GM19238 (cell line): ENCODE data around the gene VPS54.
"Not testable (repeated sequence)": the region's sequence is repeated elsewhere in the genome, so short reads cannot be mapped to it uniquely, and the experiment has no call there.

Experiments used
- DNase-seq: peaks from one replicate; pipeline ENCODE4 v3.0.0; 2011; ENCODE audit warnings: low spot score; ENCODE audit not compliant: insufficient read length

VPS54 gene

DNA sequence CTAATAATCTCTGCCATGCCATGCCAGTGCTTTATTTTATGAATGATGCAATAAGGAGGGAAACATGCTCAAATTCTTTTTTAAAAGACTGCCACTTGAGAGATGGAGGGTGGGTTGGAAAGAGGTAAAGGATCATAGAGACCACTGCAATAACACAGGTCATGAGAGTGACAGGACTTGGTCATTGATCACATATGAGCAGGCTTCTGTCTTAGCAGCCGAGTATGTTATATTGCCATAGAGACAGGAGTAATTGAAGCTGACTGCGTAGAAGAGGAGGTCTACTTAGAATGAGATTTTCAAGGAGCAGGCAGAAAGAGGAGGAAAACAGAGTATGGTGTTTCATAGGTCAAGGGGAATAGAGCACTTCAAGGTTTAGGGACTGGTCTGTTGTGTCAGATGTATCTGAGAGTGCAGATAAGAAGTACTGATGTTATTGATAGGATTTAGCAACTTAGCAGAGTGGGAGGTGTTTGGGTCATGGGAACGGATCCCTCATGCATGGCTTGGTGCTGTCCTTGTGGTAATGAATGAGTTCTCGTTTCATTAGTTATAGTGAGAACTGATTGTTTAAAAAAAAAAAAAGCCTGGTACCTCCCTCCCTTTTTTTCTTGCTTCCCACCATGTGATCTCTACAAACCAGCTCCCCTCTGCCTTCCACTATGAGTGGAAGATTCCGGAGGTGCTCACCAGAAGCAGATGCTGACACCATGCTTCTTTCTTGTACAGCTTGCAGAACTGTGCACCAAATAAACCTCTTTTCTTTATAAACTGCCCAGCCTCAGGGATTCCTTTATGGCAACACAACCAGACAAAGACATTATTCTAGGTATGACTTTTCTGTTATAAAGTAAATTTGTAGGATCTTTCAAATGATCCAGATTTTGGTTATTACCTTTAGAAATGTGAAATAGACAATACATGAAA lies 144.8 kb downstream of the VPS54 start:
- no peak for DNase-seq

DNA sequence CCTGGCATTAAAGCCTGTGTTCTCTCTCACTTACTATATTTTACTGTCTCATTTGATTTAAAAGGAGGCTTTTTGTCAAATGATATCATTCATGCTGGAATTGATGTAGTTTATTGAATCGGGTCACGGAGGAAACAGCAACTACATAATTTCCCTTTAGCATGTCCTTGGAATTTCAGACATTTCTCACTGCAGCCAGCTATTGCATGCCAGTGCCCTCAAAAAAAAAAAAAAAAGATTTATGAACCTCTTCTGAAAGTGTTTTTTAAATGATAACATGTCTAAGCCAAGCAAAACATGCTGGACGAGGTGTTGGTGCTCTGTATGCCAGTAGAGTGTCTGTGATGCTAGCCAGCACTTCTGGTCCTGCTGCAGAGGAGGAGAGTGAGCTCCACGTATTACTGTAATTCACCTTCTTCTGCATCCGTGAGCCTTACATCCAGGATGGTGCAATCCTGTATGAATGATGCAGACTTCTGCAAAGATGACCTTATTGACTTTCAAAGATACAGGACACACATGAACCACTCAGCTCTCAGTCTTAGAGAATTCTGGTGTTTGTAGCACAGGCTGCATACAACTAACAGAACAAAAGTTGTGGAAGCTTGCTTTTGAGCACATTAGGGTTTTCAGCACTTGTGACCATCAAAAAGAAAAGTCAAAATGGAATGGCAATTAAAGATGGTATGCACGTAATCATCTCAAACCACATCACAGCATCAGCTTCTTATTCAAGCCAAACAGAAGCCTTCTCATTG lies 146.5 kb downstream of the VPS54 start:
- no peak for DNase-seq

DNA sequence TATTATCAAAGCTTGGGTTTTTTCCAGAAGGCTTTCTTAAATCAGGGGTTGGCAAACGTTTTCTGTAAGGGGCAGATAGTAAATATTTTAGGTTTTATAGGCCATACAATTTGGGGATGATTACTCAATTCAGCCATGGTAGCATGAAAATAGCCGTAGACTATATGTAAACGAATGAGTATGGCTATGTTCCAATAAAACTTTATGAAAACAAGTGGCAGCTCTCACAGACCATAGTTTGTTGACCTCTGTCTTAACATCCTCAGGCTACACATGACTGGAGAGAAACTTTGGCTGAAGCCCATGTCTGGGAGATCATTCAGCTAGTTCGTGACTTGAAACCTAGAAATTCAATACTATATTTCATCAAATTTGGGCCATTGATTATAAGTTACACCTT lies 147.4 kb downstream of the VPS54 start:
- DNase-seq = no peak

DNA sequence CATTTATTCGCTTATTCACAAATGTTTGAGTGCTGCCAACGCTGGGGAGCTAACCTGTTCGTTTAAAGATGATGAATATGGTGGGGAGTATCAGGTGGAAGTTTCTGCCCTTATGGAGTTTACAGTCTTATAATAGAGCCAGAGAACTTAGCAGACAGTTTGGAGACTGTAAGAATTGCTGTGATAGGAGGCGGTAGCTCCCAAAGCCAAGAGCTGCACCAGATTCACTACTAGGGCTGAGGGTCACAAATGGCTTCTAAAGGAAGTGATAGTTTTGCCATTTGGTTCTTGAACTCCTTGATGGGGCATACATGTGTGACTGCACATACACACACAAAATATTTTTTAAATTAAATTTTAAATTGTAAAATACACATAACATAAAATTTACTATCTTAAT lies 148.5 kb downstream of the VPS54 start:
- no peak for DNase-seq

DNA sequence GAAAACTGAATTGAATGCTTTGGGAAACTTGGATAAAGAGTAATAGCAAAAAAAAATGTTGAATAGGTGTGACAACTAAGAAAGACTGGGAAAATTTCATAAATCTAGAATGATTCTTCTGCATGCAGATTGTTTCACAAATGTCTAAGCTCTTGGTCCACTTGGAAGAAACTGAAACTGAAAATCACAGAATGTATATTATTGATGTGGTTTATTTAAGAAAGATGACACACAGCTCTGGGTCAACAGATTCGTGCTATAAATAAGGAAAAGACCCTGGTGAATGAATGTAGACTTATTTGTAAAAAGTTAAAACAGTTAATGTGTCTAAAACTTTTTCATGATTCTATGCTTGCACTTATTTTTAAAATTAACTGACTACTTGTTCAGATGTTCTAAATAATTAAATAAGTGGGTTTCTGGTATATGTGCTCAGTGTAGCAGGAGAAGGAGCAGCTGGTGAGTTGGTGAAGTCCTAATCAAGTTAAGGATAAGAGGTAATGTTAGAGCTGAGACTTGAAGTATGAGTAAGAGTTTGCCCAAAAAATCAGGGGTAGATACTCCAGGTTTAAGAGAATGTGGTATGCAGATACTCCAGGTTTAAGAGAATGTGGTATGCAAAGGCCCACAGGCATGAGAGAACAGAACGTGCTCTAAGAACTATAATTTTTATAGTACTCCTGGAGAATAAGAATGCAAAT lies 153.1 kb downstream of the VPS54 start:
- no peak for DNase-seq

DNA sequence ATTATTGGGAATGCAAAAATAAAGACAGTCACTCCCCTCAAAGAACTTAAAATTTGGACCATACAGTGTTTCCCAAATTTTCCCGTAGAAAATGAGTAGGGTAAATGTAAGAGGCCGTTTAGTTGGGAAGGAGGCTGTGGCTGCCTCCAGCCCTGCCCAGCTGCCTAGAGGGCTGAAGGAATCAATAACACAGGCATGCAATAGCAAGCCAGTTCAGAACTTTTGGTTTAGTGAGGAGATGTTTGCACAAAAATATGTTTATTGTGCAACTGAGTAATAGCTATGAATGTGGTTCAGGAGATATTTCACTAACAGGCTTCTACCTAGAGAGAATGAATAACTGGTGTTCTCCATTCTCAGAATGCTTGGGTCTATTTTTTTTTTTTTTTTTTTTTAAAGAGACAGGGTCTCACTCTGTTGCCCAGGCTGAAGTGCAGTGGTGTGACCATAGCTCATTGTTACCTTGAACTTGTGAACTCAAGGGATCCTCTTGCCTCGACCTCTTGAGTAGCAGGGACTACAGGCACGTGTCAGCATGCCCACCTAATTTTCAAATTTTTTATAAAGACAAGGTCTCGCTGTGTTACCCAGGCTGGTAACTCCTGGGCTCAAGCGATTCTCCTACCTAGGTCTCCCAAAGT lies 153.9 kb downstream of the VPS54 start:
- no peak for DNase-seq

DNA sequence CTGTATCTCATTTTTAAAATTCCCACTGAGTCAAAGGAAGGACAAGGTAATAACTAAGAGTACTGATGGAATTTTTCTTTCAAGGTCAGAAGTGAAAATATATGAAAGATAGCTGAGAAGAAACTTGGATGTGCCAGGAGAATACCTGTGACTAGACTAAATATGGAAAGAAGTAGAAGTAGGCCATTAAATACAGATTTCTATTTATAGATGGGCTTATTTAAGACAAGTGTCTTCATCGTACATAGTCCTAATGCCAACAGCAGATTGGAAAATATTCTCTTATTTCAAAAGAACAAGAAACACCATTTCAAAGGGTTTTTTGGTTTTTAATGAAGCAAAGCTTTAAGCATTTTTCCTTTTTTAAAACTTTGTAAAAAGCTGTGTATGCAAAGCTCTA lies 155.5 kb downstream of the VPS54 start:
- no peak for DNase-seq

DNA sequence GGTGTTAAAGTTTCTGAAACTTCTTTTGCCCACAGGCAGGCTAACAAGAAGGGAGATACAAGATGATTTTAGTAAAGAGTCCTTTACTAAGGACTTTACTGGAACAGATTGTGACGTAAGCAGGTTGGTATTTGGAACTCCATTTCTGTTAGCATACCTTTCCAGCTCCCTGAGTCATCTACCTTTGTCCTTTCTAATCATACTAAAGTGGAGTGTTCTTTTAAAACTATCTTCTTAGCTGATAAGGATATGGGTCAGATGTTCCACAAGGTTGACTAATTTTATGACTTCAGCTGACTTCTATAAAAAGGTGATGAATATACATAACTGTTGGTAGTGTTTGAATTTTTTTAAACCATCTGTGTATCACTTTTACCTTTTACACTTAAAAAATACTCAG lies 156.4 kb downstream of the VPS54 start:
- no peak for DNase-seq

DNA sequence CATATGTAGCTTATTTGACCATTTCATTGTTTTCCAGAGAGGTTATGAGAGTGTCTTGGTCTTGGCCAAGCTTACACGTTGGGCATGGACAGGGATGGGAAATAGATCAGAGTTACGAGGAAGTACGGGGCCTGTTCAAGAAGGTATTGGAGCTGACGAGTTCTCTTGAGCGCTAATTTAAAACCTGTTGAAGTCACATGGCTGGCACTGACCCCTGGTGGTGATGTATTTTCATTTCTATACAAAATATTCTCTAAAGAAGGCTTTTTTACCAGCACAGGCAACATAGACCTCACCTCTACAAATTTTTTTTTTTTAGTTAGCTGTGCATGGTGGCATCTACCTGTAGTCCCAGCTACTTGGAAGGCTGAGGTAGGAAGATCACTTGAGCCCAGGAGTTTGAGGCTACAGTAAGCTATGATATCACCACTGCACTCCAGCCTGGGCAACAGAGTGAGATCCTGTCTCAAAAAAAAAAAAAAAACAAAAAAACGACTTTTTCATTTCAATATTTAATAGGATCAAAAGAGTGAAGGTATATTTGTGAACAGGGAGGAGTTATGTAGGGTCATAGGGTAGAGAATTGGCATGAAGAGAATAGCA lies 157.9 kb downstream of the VPS54 start:
- DNase-seq = no peak

DNA sequence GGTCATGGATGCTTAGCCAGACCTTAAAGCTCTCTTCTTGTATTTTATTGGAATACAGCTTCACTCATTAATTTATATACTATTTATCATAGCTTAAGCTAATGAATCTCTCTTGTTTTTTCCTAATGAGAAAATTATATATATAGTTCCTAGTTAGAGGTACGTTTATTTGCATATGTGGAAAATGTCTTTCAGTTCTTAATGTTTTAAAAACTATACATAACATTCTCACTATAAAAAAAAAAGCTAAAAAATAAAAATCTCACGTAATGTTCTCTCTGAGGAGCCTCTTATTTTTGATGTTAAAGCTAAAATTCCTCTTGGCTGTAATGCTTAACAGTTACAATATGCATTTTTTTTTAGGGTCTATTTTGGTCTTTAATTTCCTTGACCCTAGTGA lies 160.9 kb downstream of the VPS54 start:
- DNase-seq = no peak

DNA sequence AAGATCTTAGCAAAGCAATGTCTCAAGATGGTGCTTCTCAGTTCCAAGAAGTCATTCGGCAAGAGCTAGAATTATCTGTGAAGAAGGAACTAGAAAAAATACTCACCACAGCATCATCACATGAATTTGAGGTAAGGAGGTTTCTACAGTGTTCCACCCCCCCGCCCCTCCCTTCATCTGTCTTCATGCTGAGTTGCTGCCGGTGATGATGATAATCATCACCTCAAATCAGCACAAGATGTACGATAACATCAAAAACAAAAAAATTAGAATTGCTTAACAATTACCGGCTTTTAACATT lies 163.0 kb downstream of the VPS54 start:
- DNase-seq = no peak

DNA sequence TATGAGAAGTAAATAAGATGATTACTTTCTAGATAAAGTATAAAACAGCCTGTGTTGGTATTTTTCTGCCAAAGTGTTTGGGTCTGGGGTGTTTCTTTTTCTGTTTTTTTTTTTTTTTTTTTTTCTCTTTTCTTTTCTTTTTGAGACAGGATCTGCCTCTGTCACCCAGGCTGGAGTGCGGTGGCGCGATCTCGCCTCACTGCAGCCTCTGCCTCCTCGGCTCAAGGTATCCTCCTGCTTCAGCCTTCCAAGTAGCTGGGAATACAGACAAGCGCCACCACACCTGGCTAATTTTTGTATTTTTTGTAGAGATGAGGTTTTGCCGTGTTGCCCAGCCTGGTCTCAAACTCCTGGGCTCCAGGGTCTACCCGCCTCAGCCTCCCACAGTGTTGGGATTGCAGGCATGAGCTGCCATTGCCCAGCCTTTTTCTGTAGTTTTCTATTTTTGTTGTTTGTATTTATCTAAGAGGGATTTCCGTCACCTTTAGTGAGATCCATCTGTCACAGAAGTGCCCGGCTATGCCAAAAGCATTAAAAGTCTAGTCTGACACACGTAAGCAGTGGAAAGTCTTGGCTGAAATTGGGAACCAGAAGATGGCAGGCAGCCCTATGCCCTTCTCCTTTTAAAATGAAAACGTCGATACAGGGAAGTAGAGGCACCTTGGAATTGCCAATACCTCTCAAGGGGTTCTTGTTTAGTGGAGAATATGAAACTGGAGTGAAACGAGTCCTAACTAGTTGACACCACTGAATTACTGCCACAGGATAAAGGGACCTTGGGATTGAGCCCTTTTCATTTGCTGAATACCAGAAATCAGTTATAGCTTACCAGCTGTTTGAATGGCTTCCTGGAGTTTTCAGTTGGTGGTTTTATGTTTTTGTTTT lies 163.6 kb downstream of the VPS54 start:
- no peak for DNase-seq

DNA sequence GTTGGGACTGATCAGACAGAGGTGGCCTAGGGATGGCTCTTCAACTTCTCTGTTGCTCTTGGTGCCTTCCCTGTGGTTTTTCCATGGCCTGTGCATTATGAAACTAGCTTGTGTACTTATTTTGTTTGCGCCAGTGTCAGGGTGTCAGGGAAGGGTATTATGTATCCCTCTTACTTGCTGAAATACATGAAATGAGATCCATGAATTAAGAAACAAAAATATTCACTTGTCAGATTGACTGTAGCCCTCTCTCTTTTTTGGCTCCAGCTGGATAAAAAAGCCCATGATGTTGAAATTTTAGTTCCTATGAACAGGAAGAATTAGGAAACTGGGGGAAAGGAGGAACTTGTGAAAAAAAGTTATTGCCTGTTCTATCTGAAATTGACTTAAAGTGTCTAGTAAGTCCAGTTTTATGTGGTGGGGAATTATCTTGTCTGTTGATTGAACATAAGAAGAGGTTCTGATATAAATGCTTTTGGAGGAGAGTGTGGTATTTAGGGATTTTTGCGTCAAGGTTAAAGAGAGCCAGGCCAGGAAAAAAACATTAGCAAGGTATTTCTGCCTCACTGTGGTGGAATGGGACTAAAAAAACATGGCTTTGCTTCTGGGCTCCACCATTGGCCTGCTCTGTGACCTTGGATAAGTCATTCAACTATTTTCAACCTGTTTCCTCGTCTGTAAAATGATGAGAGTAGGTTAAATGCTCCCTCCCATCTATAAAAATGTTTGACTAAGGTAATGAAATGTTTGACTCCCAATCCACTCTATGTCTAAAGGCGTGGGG lies 165.5 kb downstream of the VPS54 start:
- no peak for DNase-seq

DNA sequence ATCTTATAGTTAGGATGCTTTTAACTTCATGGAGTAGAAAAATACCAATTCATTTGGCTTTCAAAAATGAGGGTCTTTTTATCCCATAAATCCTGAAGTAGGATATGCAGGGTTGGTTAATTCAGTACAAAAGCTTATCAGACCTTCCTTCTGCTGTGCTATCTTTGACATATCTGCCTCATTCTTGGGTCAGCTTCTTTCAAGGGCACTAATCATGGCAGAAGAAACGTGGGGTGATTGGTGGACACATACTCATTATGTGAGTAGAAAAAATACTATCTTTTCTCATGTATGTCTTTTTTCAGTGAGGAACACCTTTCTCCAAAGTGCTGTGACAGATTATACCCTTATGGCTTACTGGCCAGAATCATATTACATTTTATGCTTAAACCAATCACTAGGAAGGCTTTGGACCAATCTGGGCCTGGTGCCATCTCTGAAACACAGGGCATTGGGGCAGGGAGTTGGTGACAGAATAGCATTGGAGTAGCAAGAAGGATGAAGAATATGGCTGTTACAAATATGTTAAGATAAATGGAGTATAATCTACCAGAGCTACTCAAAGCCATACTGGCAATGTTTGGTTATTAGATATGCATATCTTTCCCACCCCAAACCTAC lies 167.4 kb downstream of the VPS54 start:
- DNase-seq = no peak

DNA sequence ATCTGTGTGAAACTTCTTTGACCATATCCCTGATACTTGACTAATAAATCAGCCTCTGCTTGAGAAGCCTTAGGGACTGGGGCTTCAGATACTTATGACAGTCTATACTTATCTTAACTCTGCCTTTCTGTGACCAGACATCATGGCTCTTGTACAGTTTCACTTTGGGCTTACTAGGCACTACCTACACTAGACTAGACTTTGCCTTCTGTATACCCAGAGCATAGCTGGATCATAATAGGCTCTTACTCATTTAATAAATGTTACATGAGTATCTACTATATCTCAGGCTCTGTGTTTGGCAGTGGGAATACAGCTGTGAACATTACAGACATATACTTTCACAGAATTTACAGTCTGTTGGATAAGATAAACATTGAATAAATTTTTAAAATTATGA lies 168.6 kb downstream of the VPS54 start:
- DNase-seq = no peak

DNA sequence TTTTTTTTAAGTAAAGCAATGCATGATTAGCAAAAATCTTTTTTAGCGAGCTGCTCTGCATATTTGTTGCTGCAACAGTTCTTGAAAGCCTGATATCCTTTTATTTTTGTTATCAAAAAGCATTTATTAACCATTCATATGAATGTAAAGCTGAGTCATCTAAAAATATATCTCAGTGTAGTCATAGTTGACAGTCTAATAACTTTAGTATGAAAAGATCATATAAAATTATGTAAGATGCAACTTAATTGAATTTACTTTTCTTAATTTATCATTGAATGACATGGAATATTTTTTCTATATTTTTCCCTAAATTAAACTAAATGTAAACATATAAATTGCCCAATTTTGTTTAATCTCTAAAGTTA lies 169.0 kb downstream of the VPS54 start:
- DNase-seq = no peak

DNA sequence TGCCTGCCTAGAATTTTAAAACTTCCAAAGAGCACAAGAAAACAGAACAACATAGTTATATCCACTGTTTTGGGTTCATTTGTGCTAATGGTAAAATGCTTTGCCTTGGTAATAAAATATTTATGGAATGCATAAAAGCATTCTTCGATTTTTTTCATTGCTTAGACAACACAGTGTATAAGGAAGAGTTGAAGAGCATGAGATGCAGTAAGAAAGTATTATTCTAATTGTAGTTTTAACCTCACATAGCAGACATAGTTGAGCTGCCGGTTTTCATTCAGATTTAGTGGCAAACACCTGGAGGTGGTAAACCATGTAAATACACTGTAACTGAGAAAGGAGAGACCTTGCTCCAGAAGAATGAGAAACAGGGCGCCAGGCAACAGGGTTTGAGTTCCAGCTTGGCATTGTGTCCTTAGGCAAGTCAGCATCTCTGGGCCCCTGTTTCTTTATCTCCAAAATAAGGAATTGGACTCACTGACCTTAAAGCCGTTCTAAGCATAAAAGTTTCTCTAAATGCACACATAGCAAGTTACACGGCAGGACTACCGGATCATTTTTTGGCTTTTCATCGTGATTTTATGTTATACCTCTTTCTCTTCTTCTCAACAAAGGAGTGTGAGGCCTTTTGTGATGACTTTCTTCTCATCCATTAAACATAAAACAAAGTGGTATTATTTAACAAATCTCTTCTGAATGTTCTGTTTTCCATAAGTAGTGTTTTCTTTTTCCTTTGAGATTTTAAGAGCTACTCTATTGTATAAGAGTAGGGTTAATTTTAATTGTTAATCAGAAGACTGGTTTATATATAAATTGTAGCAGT lies 169.6 kb downstream of the VPS54 start:
- no peak for DNase-seq

DNA sequence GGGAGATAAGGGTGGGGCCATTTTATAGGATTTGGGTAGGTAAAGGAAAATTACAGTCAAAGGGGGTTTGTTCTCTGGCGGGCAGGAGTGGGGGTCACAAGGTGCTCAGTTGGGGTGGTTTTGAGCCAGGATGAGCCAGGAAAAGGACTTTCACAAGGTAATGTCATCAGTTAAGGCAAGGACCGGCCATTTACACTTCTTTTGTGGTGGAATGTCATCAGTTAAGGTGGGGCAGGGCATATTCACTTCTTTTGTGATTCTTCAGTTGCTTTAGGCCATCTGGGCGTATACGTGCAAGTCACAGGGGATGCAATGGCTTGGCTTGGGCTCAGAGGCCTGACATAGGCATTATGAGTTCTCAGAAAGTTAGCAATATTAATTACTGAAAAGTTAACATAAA lies 171.7 kb downstream of the VPS54 start:
- not testable (repeated sequence) for DNase-seq
